Measurements from ENCODE around the gene LDLRAD4.

GRCh38 chr18:13474907-13475545 lies 256.5 kb downstream of the LDLRAD4 start:
- TF ChIP-seq CTCF (IDR thresholded peaks at IDR 0.05) (no peak), POLR2A (IDR thresholded peaks at IDR 0.05) (no peak)

Data from lower leg skin (tissue), 3 donors.